KMS-11 (cell line): ENCODE measurements around the gene PRPF31.

Experiments
- H2AFZ ChIP-seq: fragments of 200-600 bp; sonication (generic); 2 replicates; pipeline ENCODE4 v1.6.1; 2016; ENCODE audit warnings: antibody characterized with exemption, mixed run types, low read depth
- H3K27ac ChIP-seq: fragments of 200-600 bp; sonication (generic); 2 replicates; pipeline ENCODE4 v1.6.1; 2016; ENCODE audit warnings: mild to moderate bottlenecking, mixed run types
- H3K27me3 ChIP-seq: fragments of 200-600 bp; sonication (generic); 2 replicates; pipeline ENCODE4 v1.6.1; 2017; ENCODE audit warnings: mild to moderate bottlenecking, low read depth, mixed run types, moderate library complexity; ENCODE audit not compliant: insufficient read depth
- H3K36me3 ChIP-seq: fragments of 200-600 bp; sonication (generic); 2 replicates; pipeline ENCODE4 v1.6.1; 2017; ENCODE audit warnings: mild to moderate bottlenecking, mixed run types; ENCODE audit not compliant: insufficient read depth
- H3K4me1 ChIP-seq: fragments of 200-600 bp; sonication (generic); 2 replicates; pipeline ENCODE4 v1.6.1; 2016; ENCODE audit warnings: mild to moderate bottlenecking, low read depth, mixed run types; ENCODE audit not compliant: poor library complexity, severe bottlenecking
- H3K4me2 ChIP-seq: fragments of 200-600 bp; sonication (generic); 2 replicates; pipeline ENCODE4 v1.7.0; 2016; ENCODE audit warnings: mild to moderate bottlenecking, mixed run types
- H3K4me3 ChIP-seq: fragments of 200-600 bp; sonication (generic); IDR thresholded peaks from 2 replicates; pipeline ENCODE4 v1.6.1; 2017; ENCODE audit warnings: low read depth, low read length, mixed read lengths; ENCODE audit not compliant: insufficient read depth
- H3K79me2 ChIP-seq: fragments of 200-600 bp; sonication (generic); 2 replicates; pipeline ENCODE4 v1.6.1; 2016; ENCODE audit warnings: low read depth, mixed run types; ENCODE audit not compliant: insufficient read depth
- H3K9ac ChIP-seq: fragments of 200-600 bp; sonication (generic); 2 replicates; pipeline ENCODE4 v1.6.1; 2016; ENCODE audit warnings: mild to moderate bottlenecking, mixed run types
- H4K20me1 ChIP-seq: fragments of 200-600 bp; sonication (generic); 2 replicates; pipeline ENCODE4 v1.6.1; 2016; ENCODE audit warnings: mild to moderate bottlenecking, mixed run types; ENCODE audit not compliant: insufficient read depth
- CTCF ChIP-seq: fragments of 200-600 bp; sonication (generic); conservative IDR thresholded peaks from 2 replicates; pipeline ENCODE4 v1.6.1; 2017; ENCODE audit warnings: low read depth, mild to moderate bottlenecking, antibody characterized with exemption, low read length, moderate library complexity, mixed read lengths

Gene PRPF31

DNA sequence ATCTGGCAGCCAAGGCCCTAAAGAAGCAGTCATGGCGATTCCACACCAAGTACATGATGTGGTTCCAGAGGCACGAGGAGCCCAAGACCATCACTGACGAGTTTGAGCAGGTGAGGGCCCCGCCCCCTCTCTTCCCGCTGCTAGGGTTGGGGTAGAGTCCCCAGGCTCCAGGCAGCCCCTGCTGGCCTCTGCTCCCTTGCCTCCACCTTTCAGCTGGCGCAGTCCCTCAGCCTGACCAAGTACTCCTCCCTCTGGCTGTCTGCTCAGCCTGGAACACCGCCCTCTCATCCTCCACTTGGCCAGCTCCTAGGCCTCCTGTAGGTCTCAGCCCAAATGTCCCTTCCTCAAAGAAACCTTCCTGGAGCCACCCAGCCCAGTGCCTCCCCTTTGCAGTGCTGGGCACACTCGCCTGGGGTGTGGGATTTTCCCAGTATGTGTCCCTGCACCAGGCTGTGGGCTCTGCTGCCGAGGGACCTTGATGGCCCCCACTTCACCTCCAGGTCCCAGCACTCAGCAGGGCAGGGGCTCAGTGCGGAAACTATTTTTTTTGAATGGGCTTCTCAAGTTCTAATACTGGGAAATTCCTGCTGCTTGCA is 38.3 kb downstream of the PRPF31 start:
- H3K27me3 ChIP-seq: no peaks in the 10 kb centered on the region
- H3K36me3 ChIP-seq: 0 out of 2 replicates have a peak, but pooled peaks cover 3% of the 10 kb centered on the region
- H3K9ac ChIP-seq: no peak overlapping the region
- H3K27ac ChIP-seq: no peak overlapping the region
- TF ChIP-seq CTCF: no peak
- H3K79me2 ChIP-seq: peaks cover 13% of the 10 kb centered on the region; the same call in 1 of the 2 replicates
- H3K4me1 ChIP-seq: peaks cover 17% of the 10 kb centered on the region
- H3K4me2 ChIP-seq: no peak overlapping the region
- no peak overlapping the region for H3K4me3 ChIP-seq
- no peak overlapping the region for H2AFZ ChIP-seq
- no peaks in the 10 kb centered on the region for H4K20me1 ChIP-seq

- H3K4me1 ChIP-seq: peaks cover 18% of the 10 kb centered on the region
- 0 out of 2 replicates have a peak, but pooled peaks cover 3% of the 10 kb centered on the region for H3K36me3 ChIP-seq
- H4K20me1 ChIP-seq: no peaks in the 10 kb centered on the region
- H2AFZ ChIP-seq: no peak overlapping the region
- H3K4me2 ChIP-seq: no peak overlapping the region
- H3K27ac ChIP-seq: no peak overlapping the region
- no peak for TF ChIP-seq CTCF
- H3K4me3 ChIP-seq: no peak overlapping the region
- H3K9ac ChIP-seq: no peak overlapping the region
- H3K27me3 ChIP-seq: no peaks in the 10 kb centered on the region
- H3K79me2 ChIP-seq: peaks cover 13% of the 10 kb centered on the region; the same call in 1 of the 2 replicates
Measured at GRCh38 chr19:54154603-54155345, 39.2 kb downstream of the PRPF31 start.

DNA sequence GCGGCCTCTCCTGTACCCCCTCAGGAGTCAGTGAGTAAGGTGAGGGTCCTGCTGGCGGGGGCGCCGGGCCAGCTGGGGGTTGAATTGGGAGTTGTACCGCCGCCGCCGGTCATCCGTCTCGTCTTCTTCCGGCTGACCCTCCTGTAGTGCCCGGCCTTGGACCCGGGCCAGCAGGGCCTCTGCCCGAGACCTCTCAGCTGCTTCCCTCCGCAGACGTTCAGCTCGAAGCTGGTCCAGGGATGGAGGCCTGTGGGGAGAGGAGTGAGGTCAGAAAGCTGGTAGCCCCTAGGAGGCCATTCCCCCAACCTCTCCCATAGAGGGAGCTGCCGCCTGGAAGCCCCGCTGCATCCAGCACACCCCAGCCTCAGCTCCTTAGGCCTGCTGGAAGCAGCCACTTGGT is 40.1 kb downstream of the PRPF31 start:
- Histone ChIP-seq H3K27ac (no peak overlapping the region), H2AFZ (no peak overlapping the region), H4K20me1 (no peaks in the 10 kb centered on the region), H3K27me3 (no peaks in the 10 kb centered on the region), H3K79me2 (peaks cover 13% of the 10 kb centered on the region; the same call in 1 of the 2 replicates), H3K4me2 (no peak overlapping the region), H3K36me3 (0 out of 2 replicates have a peak, but pooled peaks cover 3% of the 10 kb centered on the region), H3K4me3 (no peak overlapping the region), H3K9ac (no peak overlapping the region), H3K4me1 (peaks cover 19% of the 10 kb centered on the region)
- no peak for TF ChIP-seq CTCF

DNA sequence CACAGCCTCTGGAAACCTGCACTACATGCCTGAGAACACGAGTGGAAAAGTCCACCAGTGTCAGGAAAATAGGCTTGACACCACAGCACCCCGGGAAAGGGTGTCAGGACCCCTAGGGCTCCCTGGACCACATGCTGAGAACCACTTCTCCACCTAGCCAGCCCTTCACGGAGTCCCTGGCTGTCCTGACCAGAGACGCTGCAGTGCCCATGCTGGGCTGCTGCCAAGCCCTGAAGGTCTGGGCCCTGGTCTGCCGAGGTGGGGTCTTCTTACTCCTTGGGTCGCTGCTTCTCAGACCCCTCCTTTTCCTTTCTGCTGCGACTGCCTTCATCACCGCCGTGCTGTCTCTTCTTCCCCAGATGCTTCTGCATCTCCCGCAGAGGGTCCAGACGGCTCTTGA is 40.9 kb downstream of the PRPF31 start:
- no peak for TF ChIP-seq CTCF
- Histone ChIP-seq H4K20me1 (no peaks in the 10 kb centered on the region), H3K36me3 (0 out of 2 replicates have a peak, but pooled peaks cover 3% of the 10 kb centered on the region)

More for the DNA sequence above, 40.9 kb downstream of the PRPF31 start:
- no peak overlapping the region for H3K4me2 ChIP-seq
- no peak overlapping the region for H3K4me3 ChIP-seq
- H3K27me3 ChIP-seq: no peaks in the 10 kb centered on the region
- H2AFZ ChIP-seq: no peak overlapping the region
- peaks cover 13% of the 10 kb centered on the region; the same call in 1 of the 2 replicates for H3K79me2 ChIP-seq
- no peak overlapping the region for H3K9ac ChIP-seq
- no peak overlapping the region for H3K27ac ChIP-seq
- peaks cover 27% of the 10 kb centered on the region for H3K4me1 ChIP-seq
